ENCODE results near the gene CBFA2T2. TPM values are rescaled to one million over a fixed set of nuclear protein-coding genes. Genes with fewer than 3 reads are reported as not detected.

CBFA2T2 gene
- total RNA-seq, 3 donors from 2014 or later = 28.5 to 37.4 (median 30.3) TPM

GRCh38 chr20:33604084-33604990 is 114.4 kb downstream of the CBFA2T2 start:
- ATAC-seq (no peak), DNase-seq (no peak)
- H3K9me3 ChIP-seq = no peaks in the 10 kb centered on the region
- TF ChIP-seq, protein P1, sequence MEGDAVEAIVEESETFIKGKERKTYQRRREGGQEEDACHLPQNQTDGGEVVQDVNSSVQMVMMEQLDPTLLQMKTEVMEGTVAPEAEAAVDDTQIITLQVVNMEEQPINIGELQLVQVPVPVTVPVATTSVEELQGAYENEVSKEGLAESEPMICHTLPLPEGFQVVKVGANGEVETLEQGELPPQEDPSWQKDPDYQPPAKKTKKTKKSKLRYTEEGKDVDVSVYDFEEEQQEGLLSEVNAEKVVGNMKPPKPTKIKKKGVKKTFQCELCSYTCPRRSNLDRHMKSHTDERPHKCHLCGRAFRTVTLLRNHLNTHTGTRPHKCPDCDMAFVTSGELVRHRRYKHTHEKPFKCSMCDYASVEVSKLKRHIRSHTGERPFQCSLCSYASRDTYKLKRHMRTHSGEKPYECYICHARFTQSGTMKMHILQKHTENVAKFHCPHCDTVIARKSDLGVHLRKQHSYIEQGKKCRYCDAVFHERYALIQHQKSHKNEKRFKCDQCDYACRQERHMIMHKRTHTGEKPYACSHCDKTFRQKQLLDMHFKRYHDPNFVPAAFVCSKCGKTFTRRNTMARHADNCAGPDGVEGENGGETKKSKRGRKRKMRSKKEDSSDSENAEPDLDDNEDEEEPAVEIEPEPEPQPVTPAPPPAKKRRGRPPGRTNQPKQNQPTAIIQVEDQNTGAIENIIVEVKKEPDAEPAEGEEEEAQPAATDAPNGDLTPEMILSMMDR (IDR thresholded peaks at IDR 0.05) = no peak
- H3K36me3 ChIP-seq (ENCODE audit: low read depth) = no peaks in the 10 kb centered on the region
- no peak overlapping the region for H3K4me3 ChIP-seq
- intact Hi-C loops (cut with DNase I, micrococcal nuclease) = no loop called here
- H3K4me1 ChIP-seq (ENCODE audit: low read depth) = no peaks in the 10 kb centered on the region

- ATAC-seq (no peak), DNase-seq (no peak)
- Histone ChIP-seq H3K9me3 (no peaks in the 10 kb centered on the region), H3K4me3 (no peak overlapping the region), H3K36me3 (ENCODE audit: low read depth) (no peaks in the 10 kb centered on the region), H3K4me1 (ENCODE audit: low read depth) (no peaks in the 10 kb centered on the region)
- intact Hi-C loops (cut with DNase I, micrococcal nuclease) = no loop called here
- TF ChIP-seq, protein P1 (IDR thresholded peaks at IDR 0.05) = no peak
Measured at GRCh38 chr20:33604991-33605370, 115.1 kb downstream of the CBFA2T2 start.

DNA sequence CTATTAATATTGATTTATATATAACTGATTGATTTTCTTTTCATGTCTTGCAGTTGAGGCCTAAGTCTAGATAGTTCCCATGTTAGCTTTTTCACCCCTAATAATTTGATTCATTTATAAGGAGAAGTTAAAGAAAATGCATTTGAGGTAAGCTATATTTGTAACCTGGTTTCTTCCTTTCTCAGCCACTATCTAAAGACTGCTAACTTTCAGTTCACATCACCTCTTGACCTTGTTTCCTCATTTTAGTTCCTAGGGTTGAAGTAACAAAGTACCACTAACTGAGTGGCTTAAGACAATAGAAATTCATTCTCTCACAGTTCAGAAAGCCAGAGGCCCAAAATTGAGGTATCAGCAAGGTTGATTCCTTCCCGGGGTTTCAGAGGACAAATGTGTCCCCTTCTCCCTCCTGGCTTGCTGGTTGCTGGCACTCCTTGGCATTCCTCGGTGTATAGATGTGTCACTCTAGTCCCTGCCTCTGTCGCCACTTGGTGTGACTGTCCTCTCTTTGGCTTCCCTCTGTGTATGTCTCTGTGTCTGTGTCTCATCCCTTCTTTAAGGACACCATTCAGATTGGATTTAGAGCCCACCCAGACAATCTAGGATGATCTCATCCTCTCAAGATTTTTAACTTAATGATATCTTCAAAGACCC is 116.3 kb downstream of the CBFA2T2 start:
- peak; percentile 36 for ATAC-seq
- TF ChIP-seq, protein P1 (IDR thresholded peaks at IDR 0.05) = no peak
- no peak overlapping the region for H3K4me3 ChIP-seq

DNA sequence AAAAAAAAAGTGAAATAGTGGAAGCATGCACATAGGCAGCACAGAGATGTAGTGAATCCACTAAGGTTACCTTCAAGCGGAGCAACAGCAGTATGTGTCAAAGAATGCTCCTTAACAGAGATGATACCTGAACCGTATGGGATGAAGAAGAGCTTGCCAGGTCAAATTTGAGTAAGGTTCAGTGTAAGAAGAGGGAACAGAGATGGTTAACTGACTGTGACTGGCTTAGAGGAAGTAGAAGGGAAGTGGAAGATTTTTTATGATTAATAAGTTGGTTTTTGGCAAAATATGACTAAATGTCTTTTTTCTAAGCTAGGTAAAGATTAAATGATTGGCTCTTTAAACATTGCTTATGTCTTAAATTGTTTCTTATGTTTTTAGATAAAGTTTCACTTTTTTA is 119.6 kb downstream of the CBFA2T2 start:
- ATAC-seq (no peak), DNase-seq (no peak)
- H3K9me3 ChIP-seq = no peaks in the 10 kb centered on the region
- no peak overlapping the region for H3K4me3 ChIP-seq
- intact Hi-C loops (cut with DNase I, micrococcal nuclease) = no loop called here
- no peaks in the 10 kb centered on the region for H3K36me3 ChIP-seq (ENCODE audit: low read depth)
- TF ChIP-seq, protein P1 (IDR thresholded peaks at IDR 0.05) = no peak
- H3K4me1 ChIP-seq (ENCODE audit: low read depth) = no peaks in the 10 kb centered on the region

More for the DNA sequence above, 116.3 kb downstream of the CBFA2T2 start:
- DNase-seq = no peak
- intact Hi-C loops (cut with DNase I, micrococcal nuclease) = no loop called here
- no peaks in the 10 kb centered on the region for H3K36me3 ChIP-seq (ENCODE audit: low read depth)
- H3K4me1 ChIP-seq (ENCODE audit: low read depth) = no peaks in the 10 kb centered on the region
- no peaks in the 10 kb centered on the region for H3K9me3 ChIP-seq

GRCh38 chr20:33611106-33611505 is 121.2 kb downstream of the CBFA2T2 start:
- no peaks in the 10 kb centered on the region for H3K4me1 ChIP-seq (ENCODE audit: low read depth)
- TF ChIP-seq, protein P1 (IDR thresholded peaks at IDR 0.05) = no peak
- DNase-seq (no peak), ATAC-seq (no peak)
- no peaks in the 10 kb centered on the region for H3K9me3 ChIP-seq
- H3K36me3 ChIP-seq (ENCODE audit: low read depth) = no peaks in the 10 kb centered on the region
- intact Hi-C loops (cut with DNase I, micrococcal nuclease) = no loop called here
- no peak overlapping the region for H3K4me3 ChIP-seq

Data from mucosa of descending colon (tissue), 3 donors.